OCI-LY1 (cell line): Measurements from ENCODE around the gene PDHX.

ENCODE experiments used
- H2AFZ ChIP-seq: fragments of 200-600 bp; sonication (generic), shearing (Covaris generic); 2 replicates; pipeline ENCODE4 v1.6.0; 2014; ENCODE audit warnings: antibody characterized with exemption, mild to moderate bottlenecking, low read length
- H3F3A ChIP-seq: fragments of 200-600 bp; sonication (generic), shearing (Covaris generic); 2 replicates; pipeline ENCODE4 v1.6.0; 2014; ENCODE audit warnings: mild to moderate bottlenecking, antibody characterized with exemption, low read length, moderate library complexity; ENCODE audit not compliant: insufficient read depth
- H3K27ac ChIP-seq: fragments of 200-600 bp; sonication (generic); 2 replicates; pipeline ENCODE4 v1.5.1; 2014; ENCODE audit warnings: low read length, mixed run types, mild to moderate bottlenecking, low read depth; ENCODE audit not compliant: poor library complexity, severe bottlenecking
- H3K27me3 ChIP-seq: fragments of 200-600 bp; sonication (generic); 2 replicates; pipeline ENCODE4 v1.6.0; 2014; ENCODE audit warnings: antibody characterized with exemption, mild to moderate bottlenecking, low read length, moderate library complexity; ENCODE audit not compliant: insufficient read depth
- H3K36me3 ChIP-seq: fragments of 200-600 bp; sonication (generic); 2 replicates; pipeline ENCODE4 v1.6.1; 2014; ENCODE audit warnings: mild to moderate bottlenecking, antibody characterized with exemption, low read length, moderate library complexity, mixed read lengths; ENCODE audit not compliant: insufficient read depth
- H3K4me1 ChIP-seq: fragments of 200-600 bp; sonication (generic); 2 replicates; pipeline ENCODE4 v1.5.1; 2014; ENCODE audit warnings: mild to moderate bottlenecking, low read length, moderate library complexity; ENCODE audit not compliant: insufficient read depth, severe bottlenecking
- H3K4me2 ChIP-seq: fragments of 200-600 bp; sonication (generic), shearing (Covaris generic); 2 replicates; pipeline ENCODE4 v1.6.1; 2014; ENCODE audit warnings: low read length
- H3K4me3 ChIP-seq: fragments of 200-600 bp; sonication (generic); 2 replicates; pipeline ENCODE4 v1.5.1; 2014; ENCODE audit warnings: low read length, low read depth, mild to moderate bottlenecking, mixed read lengths; ENCODE audit not compliant: poor library complexity, severe bottlenecking
- H3K79me2 ChIP-seq: fragments of 200-600 bp; shearing (Covaris generic); 2 replicates; pipeline ENCODE4 v1.6.1; 2016; ENCODE audit warnings: mixed run types, low read length, mixed read lengths; ENCODE audit not compliant: insufficient read depth
- H3K9ac ChIP-seq: fragments of 200-600 bp; sonication (generic), shearing (Covaris generic); 2 replicates; pipeline ENCODE4 v1.6.1; 2014; ENCODE audit warnings: mild to moderate bottlenecking, low read length, mixed read lengths
- H3K9me2 ChIP-seq: fragments of 200-600 bp; sonication (generic), shearing (Covaris generic); 2 replicates; pipeline ENCODE4 v1.6.1; 2014; ENCODE audit warnings: low read depth, mild to moderate bottlenecking, low read length, mixed read lengths
- H3K9me3 ChIP-seq: fragments of 200-600 bp; shearing (Covaris generic); 2 replicates; pipeline ENCODE4 v1.6.1; 2014; ENCODE audit warnings: low read length, mixed read lengths
- H4K20me1 ChIP-seq: fragments of 200-600 bp; sonication (generic), shearing (Covaris generic); 2 replicates; pipeline ENCODE4 v1.6.0; 2016; ENCODE audit warnings: mild to moderate bottlenecking, low read length; ENCODE audit not compliant: insufficient read depth
- CTCF ChIP-seq: fragments of 200-600 bp; sonication (generic), shearing (Covaris generic); IDR thresholded peaks from 2 replicates; pipeline ENCODE4 v1.5.1; 2017; ENCODE audit warnings: mild to moderate bottlenecking, antibody characterized with exemption, low read length, moderate library complexity, mixed read lengths
- EZH2 ChIP-seq: fragments of 200-600 bp; sonication (generic), shearing (Covaris generic); IDR thresholded peaks from 2 replicates; pipeline ENCODE4 v1.8.0; 2017; ENCODE audit warnings: borderline replicate concordance, mixed run types, mild to moderate bottlenecking, antibody characterized with exemption, low read length, moderate library complexity, mixed read lengths

Gene PDHX

GRCh38 chr11:35011944-35012343 lies 95.5 kb downstream of the PDHX start:
- no peaks in the 10 kb centered on the region for H4K20me1 ChIP-seq
- no peaks in the 10 kb centered on the region for H3K9me3 ChIP-seq
- no peaks in the 10 kb centered on the region for H3K4me1 ChIP-seq
- no peaks in the 10 kb centered on the region for H3K9me2 ChIP-seq
- no peak overlapping the region for H3K27ac ChIP-seq
- H3K4me2 ChIP-seq = no peak overlapping the region
- H3K4me3 ChIP-seq = no peak overlapping the region
- H3K27me3 ChIP-seq = no peaks in the 10 kb centered on the region
- H3K9ac ChIP-seq = no peak overlapping the region
- H3K36me3 ChIP-seq = no peaks in the 10 kb centered on the region
- no peaks in the 10 kb centered on the region for H3K79me2 ChIP-seq
- H2AFZ ChIP-seq = no peak overlapping the region
- TF ChIP-seq EZH2 (no peak), CTCF (no peak)
- H3F3A ChIP-seq = no peaks in the 10 kb centered on the region

- H3K4me2 ChIP-seq = no peak overlapping the region
- H3K27ac ChIP-seq = no peak overlapping the region
- no peaks in the 10 kb centered on the region for H3K79me2 ChIP-seq
- no peaks in the 10 kb centered on the region for H3K4me1 ChIP-seq
- no peak overlapping the region for H3K4me3 ChIP-seq
- no peaks in the 10 kb centered on the region for H3K9me3 ChIP-seq
- H4K20me1 ChIP-seq = no peaks in the 10 kb centered on the region
- TF ChIP-seq EZH2 = no peak
- no peak for TF ChIP-seq CTCF
- no peaks in the 10 kb centered on the region for H3K36me3 ChIP-seq
- no peak overlapping the region for H3K9ac ChIP-seq
- H2AFZ ChIP-seq = no peak overlapping the region
- no peaks in the 10 kb centered on the region for H3F3A ChIP-seq
- H3K27me3 ChIP-seq = no peaks in the 10 kb centered on the region
- no peaks in the 10 kb centered on the region for H3K9me2 ChIP-seq
Observed at GRCh38 chr11:35012467-35013191, 96.2 kb downstream of the PDHX start.

- no peaks in the 10 kb centered on the region for H3K79me2 ChIP-seq
- H3K4me2 ChIP-seq = no peak overlapping the region
- no peak overlapping the region for H3K4me3 ChIP-seq
- no peak overlapping the region for H3K27ac ChIP-seq
- no peaks in the 10 kb centered on the region for H4K20me1 ChIP-seq
- no peak overlapping the region for H2AFZ ChIP-seq
- no peak overlapping the region for H3K9ac ChIP-seq
- no peak for TF ChIP-seq CTCF
- no peak for TF ChIP-seq EZH2
- no peaks in the 10 kb centered on the region for H3F3A ChIP-seq
- H3K9me2 ChIP-seq = no peaks in the 10 kb centered on the region
- H3K9me3 ChIP-seq = no peaks in the 10 kb centered on the region
- H3K4me1 ChIP-seq = no peaks in the 10 kb centered on the region
- no peaks in the 10 kb centered on the region for H3K27me3 ChIP-seq
- H3K36me3 ChIP-seq = no peaks in the 10 kb centered on the region
Observed at GRCh38 chr11:35013514-35014233, 97.3 kb downstream of the PDHX start.
